IPS-15b (cell line): ENCODE data around the gene HPS6.
A peak's percentile ranks its signal among the peaks of the same experiment; 100 is the strongest.

Source experiments
- H3K27me3 ChIP-seq: one replicate; pipeline ENCODE4 v1.6.1; 2013; ENCODE audit warnings: low read length; ENCODE audit not compliant: control insufficient read depth, insufficient read depth
- H3K36me3 ChIP-seq: one replicate; pipeline ENCODE4 v1.6.1; 2013; ENCODE audit warnings: low read length; ENCODE audit not compliant: control insufficient read depth, insufficient read depth
- H3K4me1 ChIP-seq: one replicate; pipeline ENCODE4 v1.6.1; 2013; ENCODE audit warnings: mild to moderate bottlenecking, low read length; ENCODE audit not compliant: control insufficient read depth, insufficient read depth
- H3K4me3 ChIP-seq: one replicate; pipeline ENCODE4 v1.5.1; 2013; ENCODE audit warnings: low read depth, low read length
- H3K9ac ChIP-seq: one replicate; pipeline ENCODE4 v1.6.1; 2013; ENCODE audit warnings: low read depth, mild to moderate bottlenecking, low read length
- H3K9me3 ChIP-seq: one replicate; pipeline ENCODE4 v1.6.1; 2013; ENCODE audit warnings: mild to moderate bottlenecking, low read length; ENCODE audit not compliant: control insufficient read depth, insufficient read depth

Gene HPS6

GRCh38 chr10:102113261-102113955 is 48.3 kb downstream of the HPS6 start:
- Histone ChIP-seq H3K36me3 (peaks cover 31% of the 10 kb centered on the region), H3K4me3 (peak overlapping the region; percentile 71), H3K4me1 (peaks cover 43% of the 10 kb centered on the region), H3K27me3 (no peaks in the 10 kb centered on the region), H3K9me3 (no peaks in the 10 kb centered on the region), H3K9ac (peak overlapping the region; percentile 54)

- peaks cover 47% of the 10 kb centered on the region for H3K4me1 ChIP-seq
- no peaks in the 10 kb centered on the region for H3K9me3 ChIP-seq
- H3K9ac ChIP-seq = peak overlapping the region; percentile 87
- H3K27me3 ChIP-seq = no peaks in the 10 kb centered on the region
- H3K4me3 ChIP-seq = peak overlapping the region; percentile 71
- peaks cover 23% of the 10 kb centered on the region for H3K36me3 ChIP-seq
These were observed 49.1 kb downstream of the HPS6 start for GRCh38 chr10:102113956-102114857.

- H3K27me3 ChIP-seq = no peaks in the 10 kb centered on the region
- peak overlapping the region; percentile 71 for H3K4me3 ChIP-seq
- no peak overlapping the region for H3K9ac ChIP-seq
- peaks cover 15% of the 10 kb centered on the region for H3K36me3 ChIP-seq
- H3K9me3 ChIP-seq = no peaks in the 10 kb centered on the region
- peaks cover 47% of the 10 kb centered on the region for H3K4me1 ChIP-seq
These were observed 49.9 kb downstream of the HPS6 start for GRCh38 chr10:102114861-102115618.

- H3K4me3 ChIP-seq = peak overlapping the region; percentile 71
- no peak overlapping the region for H3K9ac ChIP-seq
- no peaks in the 10 kb centered on the region for H3K27me3 ChIP-seq
- H3K4me1 ChIP-seq = peaks cover 47% of the 10 kb centered on the region
- H3K36me3 ChIP-seq = peaks cover 7% of the 10 kb centered on the region
- no peaks in the 10 kb centered on the region for H3K9me3 ChIP-seq
These were observed 50.6 kb downstream of the HPS6 start for GRCh38 chr10:102115775-102116174.

GRCh38 chr10:102116656-102117055 is 51.5 kb downstream of the HPS6 start:
- Histone ChIP-seq H3K4me1 (peaks cover 49% of the 10 kb centered on the region), H3K9ac (peak overlapping the region; percentile 70), H3K4me3 (peak overlapping the region; percentile 82), H3K9me3 (no peaks in the 10 kb centered on the region), H3K27me3 (no peaks in the 10 kb centered on the region), H3K36me3 (no peaks in the 10 kb centered on the region)
